GM21381 (cell line): ENCODE measurements around the gene ARHGDIA.

Experiments used
- ATAC-seq: cut with Tn5 transposase; IDR thresholded peaks from one replicate; pipeline ENCODE4 v1.9.1; 2021; ENCODE audit warnings: mild to moderate bottlenecking, moderate library complexity; ENCODE audit not compliant: unreplicated experiment

The ARHGDIA gene

GRCh38 chr17:81865733-81866439 lies 5.3 kb downstream of the ARHGDIA start:
- no peak for ATAC-seq

- no peak for ATAC-seq
These were observed 5.8 kb downstream of the ARHGDIA start for GRCh38 chr17:81865358-81865732.

- ATAC-seq: no peak
These were observed 7.0 kb downstream of the ARHGDIA start for GRCh38 chr17:81863833-81864768.

GRCh38 chr17:81863123-81863675 lies 7.9 kb downstream of the ARHGDIA start:
- no peak for ATAC-seq

- peak; percentile 71 for ATAC-seq
These were observed 10.2 kb downstream of the ARHGDIA start for GRCh38 chr17:81860756-81861568.

- peak; percentile 76 for ATAC-seq
These were observed 11.0 kb downstream of the ARHGDIA start, which contains the start of gene P4HB for GRCh38 chr17:81859906-81860755. P4HB (minus strand) TSS chr17:81860535; CDS start chr17:81860471, 64 bp downstream.

GRCh38 chr17:81858967-81859905 lies 11.9 kb downstream of the ARHGDIA start:
- no peak for ATAC-seq

GRCh38 chr17:81858170-81858966 lies 12.8 kb downstream of the ARHGDIA start:
- ATAC-seq: no peak

- ATAC-seq: no peak
These were observed 16.0 kb downstream of the ARHGDIA start for GRCh38 chr17:81854974-81855774.

- no peak for ATAC-seq
These were observed 18.9 kb downstream of the ARHGDIA start for GRCh38 chr17:81852237-81852636.

GRCh38 chr17:81851423-81851822 lies 19.7 kb downstream of the ARHGDIA start:
- no peak for ATAC-seq

GRCh38 chr17:81849457-81849856 lies 21.7 kb downstream of the ARHGDIA start:
- ATAC-seq: no peak

- ATAC-seq: no peak
These were observed 24.1 kb downstream of the ARHGDIA start for GRCh38 chr17:81846743-81847689.

- no peak for ATAC-seq
These were observed 25.0 kb downstream of the ARHGDIA start for GRCh38 chr17:81845881-81846742.

GRCh38 chr17:81845361-81845760 lies 25.8 kb downstream of the ARHGDIA start:
- no peak for ATAC-seq
